Right forelimb (tissue), 1 donor: ENCODE results near the gene ATP7B.
A peak's percentile ranks its signal among the peaks of the same experiment; 100 is the strongest.

ENCODE experiments used
- DNase-seq: peaks from one replicate; pipeline ENCODE4 v3.0.0-alpha.2; 2018

ATP7B gene

DNA sequence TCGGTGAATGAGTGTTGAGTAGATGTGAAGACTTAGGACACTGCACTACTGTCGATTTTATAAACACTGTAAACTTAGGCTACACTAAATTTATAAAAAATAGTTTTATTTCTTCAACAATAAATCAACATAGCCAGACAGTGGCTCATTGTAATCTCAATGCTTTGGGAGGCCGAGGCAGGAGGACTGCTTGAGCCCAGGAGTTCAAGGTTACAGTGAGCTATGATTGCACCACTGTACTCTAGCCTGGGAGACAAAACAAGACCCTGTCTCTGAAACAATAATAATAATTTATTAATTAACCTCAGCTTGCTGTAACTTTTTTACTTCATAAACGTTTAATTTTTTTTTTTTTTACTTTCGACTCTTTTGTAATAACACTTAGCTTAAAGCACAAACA is 34.4 kb downstream of the ATP7B start:
- DNase-seq = no peak

DNA sequence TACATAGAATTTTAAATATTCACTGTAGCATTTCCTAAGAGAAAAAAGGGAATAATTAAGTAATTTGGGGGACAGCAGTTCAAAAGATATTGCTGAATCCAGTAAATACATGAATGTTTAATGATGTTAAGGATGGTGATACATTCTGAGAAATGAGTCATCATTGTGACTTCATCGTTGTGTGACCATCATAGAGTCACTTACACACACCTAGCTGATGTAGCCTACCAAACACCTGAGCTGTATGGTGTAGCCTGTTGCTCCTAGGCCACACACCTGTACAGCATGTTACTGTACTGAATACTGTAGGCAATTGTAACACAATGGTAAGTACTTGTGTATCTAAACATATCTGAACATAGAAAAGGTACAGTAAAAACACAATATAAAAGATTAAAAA is 34.8 kb downstream of the ATP7B start:
- no peak for DNase-seq

DNA sequence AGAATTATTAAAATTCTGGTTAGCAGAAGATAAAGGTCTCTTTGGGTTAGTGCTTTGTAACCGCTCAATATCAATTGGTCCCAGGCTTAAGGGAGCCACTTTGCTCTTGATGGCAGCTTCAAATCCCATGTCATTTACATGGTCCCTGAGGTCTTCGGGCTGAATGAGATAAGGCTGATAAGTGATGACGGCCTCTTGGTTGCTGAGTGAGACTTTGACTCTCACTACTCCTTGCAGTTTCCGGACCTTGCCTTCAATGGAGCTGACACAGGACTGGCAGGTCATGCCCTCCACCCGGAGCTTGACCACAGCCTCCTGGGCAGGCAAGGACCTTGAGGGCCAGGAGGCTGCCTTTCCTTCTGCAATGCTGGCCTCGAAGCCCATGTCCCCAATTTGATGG is 36.8 kb downstream of the ATP7B start:
- no peak for DNase-seq

DNA sequence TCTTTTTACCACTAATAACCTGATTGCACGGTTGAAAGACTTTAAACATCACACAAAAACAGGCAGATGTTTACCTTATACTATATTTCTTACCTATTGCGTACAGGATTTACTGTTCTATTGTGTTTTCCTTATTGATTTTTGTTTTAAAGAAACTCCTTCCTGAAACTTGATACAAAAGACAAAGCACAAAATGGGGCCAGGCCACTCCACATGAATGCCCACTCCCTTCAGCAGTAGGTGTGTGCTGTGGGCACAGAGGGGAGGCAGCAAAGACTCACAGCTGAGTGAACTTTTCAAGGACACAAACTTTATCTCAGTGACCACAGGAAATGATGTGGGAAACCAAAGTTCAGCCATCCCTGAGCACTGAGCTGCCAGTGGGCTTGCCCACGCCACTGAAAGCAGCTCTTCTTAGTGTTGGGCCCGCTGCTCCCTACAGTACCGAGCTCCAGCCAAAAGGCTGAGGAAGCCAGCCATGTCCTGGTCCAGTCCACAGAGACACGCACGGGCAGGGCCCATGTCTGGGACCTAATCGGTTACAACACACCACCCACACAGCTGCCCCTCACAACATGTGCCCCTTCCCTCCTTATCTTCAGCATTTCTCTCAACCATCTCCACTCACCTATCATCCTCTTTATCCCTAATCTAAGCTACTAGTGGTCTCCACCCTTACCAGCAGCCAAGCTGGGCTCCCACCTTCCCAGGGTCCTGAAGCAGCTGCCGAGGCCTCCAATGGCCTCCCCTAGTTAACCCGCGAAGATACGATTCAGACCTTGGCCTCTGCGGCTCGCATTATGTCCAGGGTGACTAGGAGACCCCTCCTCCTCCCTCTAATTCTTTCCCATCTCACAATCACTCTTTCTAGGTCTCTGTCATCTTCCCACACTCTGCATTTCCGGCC is 39.5 kb downstream of the ATP7B start:
- no peak for DNase-seq

DNA sequence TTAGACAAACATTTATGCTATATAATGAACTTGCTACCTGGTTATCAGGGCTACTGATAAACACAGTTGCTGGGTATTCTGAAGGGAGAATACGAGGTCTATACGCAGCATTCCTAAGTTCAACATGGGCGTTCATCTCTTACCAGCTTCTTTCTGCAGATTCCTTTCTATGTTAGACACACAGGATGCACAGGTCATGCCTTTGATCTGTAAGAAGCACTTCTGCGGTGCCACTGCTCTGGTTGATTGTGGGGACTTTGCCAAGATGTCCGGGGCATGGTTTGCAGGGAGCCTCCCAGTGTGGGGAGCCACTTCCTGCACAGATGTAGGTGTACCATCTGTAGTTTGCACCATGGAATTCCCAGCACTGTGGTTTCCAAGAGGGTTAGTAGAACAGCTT is 40.9 kb downstream of the ATP7B start:
- DNase-seq = no peak

DNA sequence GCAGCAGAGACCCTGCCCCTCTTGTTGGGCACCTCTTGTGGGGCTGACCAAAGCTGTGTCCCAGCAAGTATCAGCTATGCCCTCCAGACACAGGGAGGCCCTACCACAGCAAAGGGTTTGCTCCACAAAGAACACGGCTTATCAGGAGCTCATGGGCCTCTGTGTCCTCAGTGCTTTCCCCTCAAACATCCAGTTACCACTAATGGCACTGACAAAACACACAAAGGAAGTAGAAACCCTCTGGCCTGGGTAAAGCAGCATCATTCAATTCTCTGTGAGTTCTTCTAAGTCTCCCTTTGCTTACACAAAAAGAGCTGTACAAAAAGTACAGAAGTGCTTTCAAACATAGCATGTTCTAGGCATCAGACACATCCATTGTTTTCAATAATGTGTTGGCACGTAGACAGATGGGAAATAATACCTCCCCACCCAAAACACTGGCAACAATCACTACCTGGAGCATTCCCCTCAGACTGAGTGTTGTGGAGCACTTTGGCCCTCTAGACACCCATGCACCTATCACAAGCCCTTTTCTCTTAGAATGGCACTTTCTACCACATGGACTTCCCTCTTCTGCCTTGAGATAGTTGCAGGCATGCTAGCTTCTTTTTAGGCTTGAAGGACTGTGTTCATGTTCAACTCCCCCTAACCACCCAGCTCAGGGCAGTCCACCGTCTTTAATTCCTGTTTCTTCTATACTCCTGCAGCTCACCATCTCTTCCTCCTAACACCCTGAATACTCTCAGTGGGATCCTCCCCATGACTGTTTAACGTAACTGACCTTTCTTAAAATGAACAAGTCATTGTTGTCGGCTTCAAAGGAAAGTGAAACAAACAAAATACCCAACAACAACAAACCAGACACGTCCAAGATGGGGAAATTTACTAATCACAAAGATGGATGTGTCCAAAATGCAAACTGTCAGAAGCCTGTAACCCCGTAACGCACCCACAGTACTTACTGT is 43.5 kb downstream of the ATP7B start:
- no peak for DNase-seq

DNA sequence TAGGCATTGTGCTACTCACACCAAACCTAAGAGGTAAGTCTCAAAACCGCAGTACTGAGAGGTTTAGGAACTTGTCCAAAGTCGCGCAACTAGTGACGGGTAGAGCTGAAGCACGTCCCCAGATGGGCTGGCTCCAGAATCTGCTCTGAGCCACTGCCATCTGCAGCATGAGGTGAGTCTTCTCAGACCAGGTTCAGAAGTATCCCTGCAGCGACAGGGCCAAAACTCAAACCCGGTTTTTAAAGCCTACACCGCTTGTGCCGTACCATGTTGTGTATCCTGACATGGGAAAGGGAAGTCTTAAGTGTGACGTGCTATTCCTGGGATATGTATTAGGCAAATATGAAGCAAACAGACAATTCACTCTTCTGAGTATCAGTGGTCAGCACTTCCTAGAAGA is 45.1 kb downstream of the ATP7B start:
- no peak for DNase-seq

DNA sequence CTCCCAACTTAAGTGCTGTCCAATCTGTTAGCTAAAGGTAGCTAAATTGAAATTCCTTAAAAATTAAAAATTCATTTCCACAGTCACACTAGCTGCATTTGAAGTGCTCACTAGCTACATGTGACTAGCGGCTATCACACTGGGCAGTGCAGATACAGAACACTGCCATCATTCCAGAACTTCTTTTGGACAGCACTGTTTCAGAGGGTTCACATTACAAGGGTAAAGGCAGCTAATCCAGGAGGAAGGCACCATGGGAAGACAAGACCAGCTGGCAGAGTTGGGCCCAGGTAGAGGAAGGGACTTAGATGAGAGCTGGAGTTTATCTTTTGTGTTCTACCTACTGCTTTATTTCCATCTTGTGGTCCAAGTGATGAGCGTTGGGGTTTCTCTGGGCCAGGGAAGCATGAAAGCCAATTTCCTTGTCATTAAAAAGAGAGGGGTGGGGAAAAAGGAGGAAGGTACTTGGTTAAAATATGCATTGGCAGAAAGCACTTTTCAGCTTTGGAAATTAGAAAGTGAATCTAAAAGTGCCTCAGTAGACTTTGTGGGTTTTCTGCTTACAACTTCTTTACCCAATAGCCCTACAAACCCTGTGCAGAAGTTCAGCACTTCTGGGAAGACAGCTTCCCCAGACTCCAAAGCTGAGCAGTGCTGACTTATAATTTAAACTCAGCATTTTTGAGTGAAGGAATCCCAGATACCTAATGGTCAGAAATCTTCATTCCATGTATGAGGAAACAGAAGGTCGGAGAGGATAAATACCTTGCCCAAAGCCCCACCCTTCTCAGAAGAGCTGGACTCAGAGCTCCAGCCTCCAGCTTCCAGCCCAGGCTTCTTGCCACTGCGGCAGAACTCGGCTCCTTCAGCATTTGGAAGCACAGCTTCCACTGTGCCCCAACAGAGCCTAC is 49.5 kb downstream of the ATP7B start:
- no peak for DNase-seq

DNA sequence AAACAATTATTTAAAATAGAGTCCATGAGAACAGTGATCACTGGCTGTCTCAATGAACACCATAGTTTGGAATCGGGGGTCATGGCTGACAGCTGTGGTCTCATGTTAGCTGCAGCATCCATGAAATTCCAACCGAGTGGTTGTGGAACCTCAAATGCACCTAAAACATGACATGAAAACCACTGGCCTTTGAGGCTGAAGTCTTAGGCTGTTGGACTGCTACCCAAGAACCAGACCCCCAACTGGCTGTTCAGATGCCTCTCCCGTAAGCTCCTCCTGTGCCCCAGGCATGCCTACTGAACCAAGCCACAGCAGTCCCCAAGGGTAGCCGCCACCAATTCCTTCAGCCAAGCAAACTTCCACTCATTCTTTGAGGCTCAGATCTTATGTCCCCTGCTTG is 50.5 kb downstream of the ATP7B start:
- DNase-seq = no peak

DNA sequence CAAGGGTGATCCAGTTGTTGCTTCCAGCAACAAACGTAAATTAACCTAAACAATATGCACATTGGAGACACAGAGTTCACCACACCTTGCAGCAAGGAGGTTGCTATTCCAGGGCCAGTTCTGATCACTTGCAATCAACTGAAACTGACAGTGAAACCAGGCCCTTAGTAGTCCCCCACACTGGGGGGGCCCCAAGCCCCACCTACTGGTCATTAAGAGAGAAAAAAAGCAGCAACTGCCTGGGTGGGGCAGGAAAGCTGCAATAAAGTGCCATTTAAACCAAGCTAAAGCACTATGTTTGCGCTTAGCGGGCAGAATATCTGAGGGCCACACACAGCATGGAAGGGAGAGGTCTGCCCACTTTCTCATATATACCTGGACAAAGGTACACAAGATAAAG is 51.5 kb downstream of the ATP7B start:
- no peak for DNase-seq

DNA sequence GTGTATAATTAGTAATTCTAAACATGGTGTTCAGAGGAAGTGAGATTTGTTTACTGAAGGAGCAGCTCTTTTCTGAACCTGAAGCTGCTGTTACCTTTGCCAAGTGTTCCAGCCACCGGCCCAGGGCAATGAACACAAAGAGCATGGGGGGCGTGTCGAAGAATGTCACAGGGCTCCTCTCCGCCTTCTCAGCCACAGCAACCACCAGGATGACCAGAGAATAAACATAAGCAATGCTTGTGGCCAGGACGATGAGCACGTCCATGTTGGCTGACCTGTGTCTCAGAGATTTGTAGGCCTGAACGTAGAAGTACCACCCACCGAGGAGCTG is 53.1 kb downstream of the ATP7B start:
- no peak for DNase-seq

DNA sequence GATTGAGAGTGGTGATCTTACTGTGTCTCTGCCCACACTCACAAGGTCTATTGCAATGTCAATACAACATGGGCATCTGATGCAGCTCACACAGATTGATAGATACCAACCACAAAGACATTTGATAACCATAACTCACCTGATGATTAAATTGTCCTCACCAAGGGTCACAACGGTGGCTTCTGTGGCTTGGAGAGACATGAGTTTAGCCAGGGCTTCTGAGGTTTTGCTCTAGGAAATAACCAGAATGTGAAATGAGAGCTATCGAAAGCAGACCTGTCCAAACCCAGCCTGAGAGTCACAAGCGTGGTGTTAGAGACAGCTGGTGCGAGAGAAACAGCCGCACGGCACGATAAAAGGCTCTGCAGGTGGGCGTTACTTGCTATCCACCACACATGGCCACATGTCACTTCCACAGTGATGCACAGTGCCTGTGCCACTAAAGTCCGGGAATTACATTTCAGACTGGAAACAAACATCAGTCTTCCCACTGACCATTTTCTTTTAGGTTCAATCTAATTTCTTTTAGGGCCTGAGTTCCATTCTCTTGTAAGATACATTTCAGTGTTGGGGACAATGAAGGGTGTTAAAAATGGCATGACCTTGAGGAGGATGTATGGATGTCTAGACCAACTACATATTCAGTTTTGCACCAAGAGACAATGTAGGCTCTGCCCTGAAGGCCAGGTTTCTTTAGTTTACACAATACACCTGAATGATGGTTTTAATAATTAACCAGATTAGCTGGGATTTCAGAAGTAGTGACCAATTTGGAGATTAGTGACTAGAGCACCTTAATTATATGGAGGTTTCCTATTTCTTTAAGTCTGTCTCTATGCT is 53.7 kb downstream of the ATP7B start:
- DNase-seq = no peak

DNA sequence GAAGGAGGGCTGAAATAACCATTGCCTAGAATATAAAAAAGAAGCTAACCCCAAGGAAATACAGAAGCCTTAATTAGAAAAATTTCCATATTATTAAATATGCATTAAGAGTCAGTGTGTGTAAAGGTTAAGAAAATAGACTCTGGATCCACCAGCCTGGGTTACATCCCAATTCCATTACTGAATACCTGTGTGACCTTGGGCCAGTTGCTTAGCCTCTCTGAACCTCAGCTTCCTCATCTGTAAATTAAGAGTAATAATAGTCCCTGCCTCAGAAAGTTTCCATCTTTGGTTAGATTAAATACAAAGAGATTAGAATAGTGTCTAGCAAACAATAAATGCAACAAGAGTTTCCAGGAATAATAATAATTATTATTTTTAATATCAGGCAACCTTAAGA is 54.5 kb downstream of the ATP7B start:
- no peak for DNase-seq

DNA sequence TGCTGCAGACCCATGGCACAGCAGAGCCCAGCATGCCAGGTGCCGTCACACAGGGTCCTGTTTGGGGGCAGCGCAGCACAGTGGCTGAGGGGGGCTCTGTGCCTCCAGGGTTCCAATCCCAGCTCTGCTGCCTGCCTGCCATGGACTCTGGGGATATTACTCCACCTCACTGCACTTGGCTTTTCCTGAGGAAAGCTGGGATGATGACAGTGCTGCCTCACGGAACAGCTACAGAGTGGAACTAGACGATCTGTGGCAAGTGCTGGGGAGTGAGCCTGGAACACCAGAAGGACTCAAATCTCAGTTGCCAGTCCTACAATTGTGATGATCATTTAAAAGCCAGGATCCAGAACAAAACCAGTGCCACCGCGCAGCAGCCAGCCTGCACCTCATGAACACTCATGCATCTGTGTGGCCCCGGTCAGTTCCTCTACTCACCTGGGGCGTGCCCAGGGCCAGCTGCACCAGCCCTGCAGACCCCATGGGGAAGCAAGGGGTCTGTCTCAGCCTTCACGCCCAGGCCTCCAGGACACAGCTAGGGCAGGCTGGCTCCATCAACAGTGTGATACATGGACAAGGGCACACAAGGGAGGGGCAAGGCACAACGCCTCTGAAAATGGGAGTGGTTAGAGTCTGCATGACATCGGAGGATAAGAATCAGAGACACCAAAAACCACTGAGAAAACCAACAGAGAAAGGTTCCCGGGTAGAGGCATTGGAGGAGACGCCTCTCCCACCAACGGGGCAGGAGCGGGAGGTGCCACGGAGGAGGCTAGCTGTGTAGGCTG is 55.2 kb downstream of the ATP7B start:
- DNase-seq = no peak

DNA sequence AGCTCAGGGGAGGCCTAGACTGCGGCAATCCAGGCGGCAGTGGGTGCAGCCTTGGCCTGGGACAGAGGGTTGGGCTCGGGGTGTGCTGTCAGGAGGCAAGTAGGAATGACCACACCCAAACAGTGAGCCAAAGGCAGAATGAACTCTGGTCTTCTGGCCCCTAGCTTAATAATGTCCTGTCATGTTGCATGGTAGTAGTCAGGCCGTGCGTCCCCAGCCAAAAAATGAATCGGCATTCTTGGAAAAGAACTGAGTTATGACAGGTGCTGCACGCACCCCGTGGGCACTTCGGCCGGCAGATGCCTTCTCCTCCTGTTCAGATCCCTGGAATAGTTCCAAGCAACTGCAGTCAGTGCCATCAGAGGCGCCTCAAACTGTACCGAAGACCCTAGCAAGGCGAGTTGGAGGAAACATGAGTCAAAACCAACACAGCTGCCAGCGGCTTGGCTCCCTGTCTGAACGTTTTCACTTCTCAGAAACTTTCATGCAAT is 55.9 kb downstream of the ATP7B start:
- DNase-seq = peak; percentile 65

DNA sequence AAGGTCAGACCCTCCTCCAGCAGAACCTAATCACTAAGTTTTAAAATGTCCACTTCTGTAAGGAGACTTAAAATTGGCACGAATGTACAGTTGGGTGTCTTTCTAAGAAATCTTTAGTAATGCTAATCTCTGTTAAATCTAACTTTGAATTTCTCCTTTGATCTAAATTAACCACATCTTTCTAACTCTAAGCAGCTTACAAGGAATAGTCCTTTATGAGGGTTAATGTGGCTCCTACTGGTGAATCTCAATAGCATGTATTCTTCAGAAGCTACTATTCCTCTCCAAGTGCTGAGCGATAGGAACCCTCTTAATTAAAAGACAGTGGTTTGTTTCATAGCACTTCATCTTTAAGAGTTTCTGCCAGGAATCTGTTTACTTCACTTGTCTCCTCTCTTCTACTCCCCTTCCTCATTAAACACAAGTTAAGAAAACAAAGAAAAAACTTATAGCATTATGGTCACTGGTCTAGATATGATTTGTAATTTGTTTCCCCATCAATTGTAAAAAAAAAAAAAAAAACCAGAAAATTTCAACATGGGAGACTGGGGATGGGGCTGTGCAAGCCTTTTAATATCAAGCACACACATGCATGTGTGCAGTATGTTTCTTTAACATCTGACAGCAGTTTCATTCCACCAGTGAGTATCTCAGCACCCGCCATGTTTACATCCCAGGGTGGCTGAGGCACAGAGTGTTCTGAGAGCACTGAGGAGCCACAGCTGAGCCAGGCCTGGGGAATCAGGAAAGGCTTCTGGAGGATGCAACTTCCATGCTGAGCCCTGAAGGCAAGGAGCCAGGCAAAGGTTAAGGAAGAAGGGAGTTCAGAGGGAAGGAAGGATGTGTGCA is 57.7 kb downstream of the ATP7B start:
- DNase-seq = no peak

DNA sequence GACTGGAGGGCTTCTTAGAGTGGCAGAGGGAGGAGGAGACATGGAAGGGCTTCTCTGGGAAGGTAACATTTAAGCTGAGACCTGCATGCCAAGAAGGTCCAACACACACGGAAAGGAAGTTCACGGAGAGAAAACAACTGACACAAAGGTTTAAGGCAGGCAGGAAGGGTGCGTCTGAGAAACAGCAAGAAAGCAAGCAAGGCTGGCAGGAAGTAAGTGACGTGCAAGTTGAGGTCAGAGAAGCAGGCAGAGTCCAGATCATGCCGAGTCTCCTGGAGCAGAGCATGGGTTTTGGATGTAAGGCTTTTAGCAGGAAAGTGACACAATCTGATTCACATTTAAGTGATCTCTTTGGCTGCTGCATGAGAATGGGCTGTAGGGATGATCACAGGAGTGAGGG is 60.5 kb downstream of the ATP7B start:
- DNase-seq = no peak

DNA sequence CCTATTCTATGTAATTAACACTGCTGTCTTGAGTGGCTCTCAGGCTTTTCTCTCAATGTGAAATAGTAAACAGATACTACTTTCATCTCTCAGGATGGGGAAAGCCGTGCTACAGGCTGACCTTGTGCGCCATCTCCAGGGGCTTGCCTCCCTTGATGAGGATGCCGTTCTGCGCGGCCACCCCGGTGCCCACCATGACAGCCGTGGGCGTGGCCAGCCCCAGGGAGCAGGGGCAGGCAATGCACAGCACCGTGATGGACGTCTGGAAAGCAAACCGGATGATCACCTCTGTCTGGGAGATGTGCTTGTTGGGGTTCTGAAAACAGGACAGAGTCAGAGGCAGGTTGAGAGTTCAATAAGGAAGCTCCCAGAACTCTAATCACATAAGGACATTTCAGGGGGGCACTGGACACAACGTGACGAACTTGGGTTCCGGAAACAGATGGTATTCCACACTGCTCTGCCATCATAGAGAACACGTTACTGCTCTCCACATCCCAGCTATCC is 65.0 kb downstream of the ATP7B start:
- DNase-seq = no peak

DNA sequence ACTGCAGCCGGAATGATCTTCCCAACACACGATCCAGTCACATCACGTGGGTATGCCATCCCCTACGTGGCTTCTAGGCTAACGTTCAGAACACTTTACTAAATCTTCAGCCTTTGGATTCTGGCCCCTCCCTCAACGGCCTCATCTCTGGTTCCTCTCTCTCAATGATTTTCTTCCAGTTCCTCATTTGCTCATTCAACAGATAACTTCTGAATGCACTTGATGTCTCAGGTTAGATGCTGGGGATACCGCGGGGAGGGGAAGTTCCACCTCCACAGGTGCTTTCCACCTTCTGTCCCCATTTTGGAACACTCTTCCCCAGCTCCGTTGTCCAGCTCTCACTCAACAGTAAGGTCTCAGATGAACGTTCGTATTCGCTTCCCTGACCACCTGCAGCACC is 66.1 kb downstream of the ATP7B start:
- no peak for DNase-seq

DNA sequence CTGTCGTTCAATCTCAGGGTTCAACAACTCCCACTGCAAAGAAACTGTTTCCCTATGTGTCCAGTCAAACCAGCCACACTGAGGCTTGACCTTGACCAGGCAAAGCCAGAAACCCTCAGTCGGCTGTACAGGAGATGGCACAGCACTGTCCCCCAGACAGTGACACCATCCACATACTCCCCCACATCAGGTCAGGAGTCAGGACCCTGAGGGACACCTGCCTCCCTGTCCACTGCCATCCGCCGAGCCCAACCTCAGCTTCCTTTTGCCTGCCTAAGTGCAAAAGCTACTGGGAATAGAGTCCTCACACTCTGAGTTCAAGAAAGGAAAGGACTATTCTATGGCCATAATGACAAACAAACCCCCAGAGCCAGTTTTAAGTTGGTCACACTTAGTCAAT is 66.8 kb downstream of the ATP7B start:
- no peak for DNase-seq
